Hematopoietic multipotent progenitor cell treated with erythropoietin and hydrocortisone succinate and interleukin-3 and kit ligand, for 4 days (in vitro differentiated cells): ENCODE data around the gene PDCD10.

Source experiments
- DNase-seq: peaks from one replicate; pipeline ENCODE4 v3.0.0-alpha.2; 2015

Gene PDCD10

GRCh38 chr3:167734498-167735232, at the start of gene PDCD10:
TSS of gene PDCD10 (minus strand) at chr3:167734892. CDS start at chr3:167720157, 14,735 bp downstream.
- DNase-seq: peak; percentile 100

DNA sequence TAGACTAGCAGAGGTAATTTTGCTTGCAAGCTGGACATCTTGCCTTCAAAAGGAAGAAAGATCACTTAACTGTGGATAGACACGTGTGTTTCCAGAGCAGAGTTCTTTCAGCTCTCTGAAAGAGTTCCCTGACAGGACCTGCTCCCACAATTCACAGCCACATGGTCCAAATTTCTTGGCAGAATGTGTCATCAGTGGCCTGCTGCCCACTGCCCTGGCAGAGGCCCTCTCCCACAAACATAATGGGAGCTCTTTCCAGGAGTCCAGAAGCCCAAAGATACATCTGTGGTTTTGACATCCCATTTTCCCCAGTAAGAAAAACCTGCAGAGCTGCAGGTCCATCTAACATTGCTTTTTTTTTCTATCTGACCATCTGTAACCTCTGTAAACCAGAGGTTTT, 49.1 kb upstream of the PDCD10 start:
- no peak for DNase-seq

GRCh38 chr3:167780214-167780883, 45.7 kb upstream of the PDCD10 start:
- no peak for DNase-seq

- no peak for DNase-seq
Observed at GRCh38 chr3:167777356-167777755, 42.7 kb upstream of the PDCD10 start.

DNA sequence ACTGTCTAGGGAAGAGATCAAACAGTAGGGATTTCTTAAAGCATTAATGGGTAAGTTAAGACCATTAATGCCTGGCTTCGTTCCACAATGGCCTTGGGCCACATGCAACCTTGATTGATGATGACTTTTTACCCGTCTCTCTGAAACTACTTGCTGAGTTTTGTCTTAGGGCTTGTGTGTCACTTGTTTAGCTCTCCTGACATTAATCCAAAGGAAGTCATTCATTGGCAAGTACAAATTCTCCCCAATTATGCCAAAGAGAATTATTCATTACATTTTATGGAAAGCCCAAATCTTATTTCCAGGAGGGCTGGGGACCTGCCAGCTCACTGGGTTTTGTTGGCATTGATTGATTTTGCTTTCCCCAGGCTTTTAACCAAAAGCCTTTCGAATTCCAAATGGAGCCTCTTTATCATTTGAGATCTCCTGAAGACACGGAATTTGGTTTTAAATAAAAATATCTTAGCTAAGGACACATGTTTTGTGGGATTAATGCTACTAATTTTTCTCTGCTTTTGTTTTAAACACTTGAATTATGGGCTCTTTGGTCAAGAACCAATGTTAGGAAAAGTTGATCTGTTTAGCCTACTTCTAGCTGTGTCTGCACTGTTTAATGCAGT, 41.5 kb upstream of the PDCD10 start:
- no peak for DNase-seq

DNA sequence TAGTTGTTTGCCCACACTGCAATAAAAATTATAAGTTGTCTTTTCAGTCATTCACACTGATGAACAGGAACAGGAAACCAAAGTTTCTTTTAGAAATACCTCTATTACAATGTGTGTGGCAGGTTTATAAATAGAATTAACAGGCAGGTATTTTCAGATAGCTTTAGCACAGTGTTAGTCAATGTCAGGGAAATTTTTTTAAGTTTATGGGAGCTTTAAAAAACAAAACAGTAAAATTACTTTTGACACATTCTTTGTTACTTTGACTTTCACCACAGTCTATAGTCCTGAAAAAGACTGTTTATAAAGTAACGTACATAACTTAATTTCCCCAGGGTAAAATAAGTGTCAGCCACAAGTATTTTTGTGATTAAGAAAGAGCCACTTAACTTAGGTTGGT, 38.9 kb upstream of the PDCD10 start:
- DNase-seq: no peak

DNA sequence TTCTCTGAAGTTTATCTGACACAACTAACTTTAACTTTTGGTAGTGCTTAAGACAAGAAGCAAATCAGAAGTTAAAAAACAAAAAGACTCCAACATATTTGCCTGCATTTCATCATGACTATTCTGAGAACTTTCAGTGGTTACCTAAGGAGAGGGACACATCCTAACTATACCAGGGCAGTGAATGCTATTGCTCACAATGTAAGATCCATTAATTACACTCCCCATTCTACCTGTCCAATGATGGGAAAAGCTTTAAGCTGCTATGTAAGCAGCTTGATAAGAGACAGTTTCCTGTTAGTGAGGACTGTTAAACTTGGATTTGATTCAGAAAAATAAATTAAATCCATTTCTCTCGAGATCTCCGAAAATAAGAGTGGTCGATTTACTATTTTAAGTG, 38.3 kb upstream of the PDCD10 start:
- no peak for DNase-seq

DNA sequence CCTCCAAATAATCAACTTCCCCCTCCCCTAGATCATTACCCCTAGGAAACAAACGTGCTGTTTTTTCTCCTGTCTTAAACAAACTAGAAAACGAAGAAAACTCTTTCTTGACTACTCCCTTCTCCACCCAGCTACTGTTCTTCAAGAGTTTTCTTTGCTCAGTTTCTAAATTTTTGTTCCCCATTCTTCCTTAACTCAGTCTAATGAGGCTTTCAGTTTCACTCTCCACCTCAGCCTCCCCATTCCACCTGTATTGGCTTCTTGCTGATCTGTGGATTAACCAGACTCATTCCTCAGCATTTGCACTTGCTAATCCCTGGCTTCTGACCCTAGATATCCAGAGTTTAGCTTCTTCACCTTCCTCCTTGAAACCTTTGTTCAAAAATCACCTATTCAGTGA, 27.6 kb upstream of the PDCD10 start:
- no peak for DNase-seq

- DNase-seq: no peak
Observed at GRCh38 chr3:167761302-167761701, 26.6 kb upstream of the PDCD10 start.

- no peak for DNase-seq
Observed at GRCh38 chr3:167754049-167754448, 19.4 kb upstream of the PDCD10 start.

- no peak for DNase-seq
Observed at GRCh38 chr3:167750272-167750971, 15.7 kb upstream of the PDCD10 start.

- DNase-seq: no peak
Observed at GRCh38 chr3:167749728-167750127, 15.0 kb upstream of the PDCD10 start.

DNA sequence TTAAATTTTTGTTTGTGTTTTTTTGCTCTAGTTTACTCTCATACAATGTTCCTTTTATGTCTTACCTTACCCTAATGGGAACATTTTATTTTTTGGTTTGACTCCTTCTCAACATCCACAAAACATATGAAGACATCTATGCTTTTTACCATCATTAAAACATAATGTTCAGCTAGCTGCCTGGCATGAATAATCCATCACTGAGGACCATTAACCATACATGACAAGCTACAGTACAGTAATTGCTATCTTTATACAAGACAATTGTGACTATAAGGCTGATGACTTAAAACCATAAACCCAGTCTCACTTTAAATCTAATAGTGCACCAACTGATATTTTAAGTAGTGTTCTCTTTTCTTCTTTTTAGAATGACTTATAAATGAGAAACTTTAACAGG, 14.5 kb upstream of the PDCD10 start:
- no peak for DNase-seq

DNA sequence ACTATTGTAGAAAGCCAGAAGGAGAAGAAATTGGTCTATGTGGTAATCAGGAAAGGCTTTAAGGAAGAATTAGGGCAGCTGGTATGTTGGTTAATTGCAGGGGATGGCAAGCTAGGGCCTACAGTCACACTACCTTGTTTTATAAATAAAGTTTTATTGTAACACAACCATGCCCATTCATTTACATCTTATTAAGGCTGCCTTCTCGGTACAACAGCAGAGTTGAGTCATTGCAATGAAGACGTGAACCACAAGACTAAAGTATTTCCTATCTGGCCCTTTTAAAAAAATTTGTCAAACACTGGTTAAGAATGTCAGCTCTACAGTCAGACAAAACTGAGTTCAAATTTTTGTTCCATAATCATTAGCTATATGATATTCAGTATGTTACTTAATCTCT, 9.1 kb upstream of the PDCD10 start:
- DNase-seq: no peak

DNA sequence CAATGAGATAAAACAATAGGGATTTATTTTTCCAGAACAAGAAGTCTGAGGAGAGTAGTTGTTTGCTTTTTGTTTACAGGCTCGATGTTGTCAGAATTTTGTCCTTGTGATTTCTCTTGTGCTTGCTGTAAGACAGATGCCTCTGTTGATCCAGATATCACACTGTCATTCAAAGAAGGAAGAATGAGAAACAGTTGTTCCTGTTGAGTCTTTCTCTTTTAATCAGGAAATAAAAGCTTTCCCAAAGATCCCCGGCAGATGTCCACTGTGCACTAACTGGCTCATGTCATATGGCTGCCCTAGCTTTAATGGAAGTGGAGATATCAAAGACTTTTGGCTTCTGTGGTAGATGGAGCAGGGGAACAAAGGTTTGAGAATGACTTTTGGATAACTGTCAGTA, 7.6 kb upstream of the PDCD10 start:
- DNase-seq: no peak

DNA sequence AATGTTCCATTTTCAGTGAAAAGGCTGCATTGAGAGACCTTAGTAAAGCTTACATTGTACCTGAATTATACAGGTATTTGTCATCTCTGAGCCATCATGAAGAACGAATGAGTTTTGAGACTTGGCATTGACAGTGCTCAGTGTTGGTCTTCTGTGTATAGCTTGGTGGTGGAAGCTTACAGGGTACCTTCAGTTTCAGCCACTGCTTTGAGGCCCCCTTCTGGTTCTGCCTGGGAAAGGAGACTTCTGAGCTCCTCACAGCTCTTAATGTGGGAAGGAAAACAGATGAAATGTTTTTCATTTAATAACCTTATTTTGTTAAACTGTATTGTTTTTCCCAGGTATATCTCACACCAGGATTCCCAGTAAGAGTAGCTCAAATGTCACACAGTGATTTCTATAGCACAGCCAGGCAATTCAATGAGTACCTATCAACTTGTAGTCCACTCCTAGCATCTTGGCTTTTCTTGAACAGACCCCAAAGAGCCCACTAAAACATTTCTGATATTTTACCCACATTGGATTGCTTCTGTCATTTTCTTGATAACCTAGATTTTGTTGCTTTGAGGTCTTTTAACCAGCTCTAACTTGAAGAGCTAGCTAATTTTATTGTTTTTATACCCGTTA, 6.4 kb upstream of the PDCD10 start:
- DNase-seq: peak; percentile 86

GRCh38 chr3:167739190-167739810, 4.6 kb upstream of the PDCD10 start:
- peak; percentile 72 for DNase-seq

GRCh38 chr3:167738037-167738436, 3.3 kb upstream of the PDCD10 start:
- no peak for DNase-seq

DNA sequence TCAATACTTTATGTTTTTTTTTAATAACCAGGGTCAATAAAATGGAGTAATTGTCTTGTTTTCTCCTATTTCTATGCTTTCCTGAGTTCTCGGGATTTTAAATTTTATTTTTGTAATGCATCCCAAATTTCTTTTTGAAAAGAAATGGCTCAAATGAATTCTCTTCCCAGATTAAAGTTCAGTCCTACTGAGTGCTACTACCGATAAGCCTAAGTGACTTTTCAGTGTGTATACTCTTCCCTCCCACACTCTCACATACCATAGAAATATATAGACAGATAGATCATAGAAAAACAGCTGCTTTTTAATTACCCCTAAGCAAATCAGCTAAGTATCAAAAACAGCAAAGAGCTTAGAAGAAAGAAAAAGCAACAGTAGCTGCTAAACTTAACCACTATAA, 2.3 kb upstream of the PDCD10 start:
- no peak for DNase-seq

GRCh38 chr3:167736264-167736787, 1.6 kb upstream of the PDCD10 start:
- DNase-seq: no peak

- peak; percentile 96 for DNase-seq
Observed at GRCh38 chr3:167735233-167736138, 794 bp upstream of the PDCD10 start, which contains the start of gene SERPINI1. TSS of gene SERPINI1 (plus strand) at chr3:167735721. CDS start at chr3:167789129, 53,408 bp downstream.
